NCI-H526 treated with DMSO at 0.1 percent for 48 hours (cell line): Measurements from ENCODE around the gene DNAJB9.
"Not testable (repeated sequence)": the region's sequence is repeated elsewhere in the genome, so short reads cannot be mapped to it uniquely, and the experiment has no call there.

ENCODE experiments used
- DNase-seq: peaks from one replicate; lab custom pipeline; 2025; lab: John Stamatoyannopoulos, UW

Gene DNAJB9

GRCh38 chr7:108569381-108570145 lies at the start of gene DNAJB9, which contains the start of gene THAP5:
Gene DNAJB9, plus strand, starts transcription at chr7:108569874. Its CDS starts 1,853 bp downstream, at chr7:108571727.
Gene THAP5, minus strand, starts transcription at chr7:108569706. Its CDS starts 137 bp downstream, at chr7:108569569.
- peak; percentile 99 for DNase-seq

DNA sequence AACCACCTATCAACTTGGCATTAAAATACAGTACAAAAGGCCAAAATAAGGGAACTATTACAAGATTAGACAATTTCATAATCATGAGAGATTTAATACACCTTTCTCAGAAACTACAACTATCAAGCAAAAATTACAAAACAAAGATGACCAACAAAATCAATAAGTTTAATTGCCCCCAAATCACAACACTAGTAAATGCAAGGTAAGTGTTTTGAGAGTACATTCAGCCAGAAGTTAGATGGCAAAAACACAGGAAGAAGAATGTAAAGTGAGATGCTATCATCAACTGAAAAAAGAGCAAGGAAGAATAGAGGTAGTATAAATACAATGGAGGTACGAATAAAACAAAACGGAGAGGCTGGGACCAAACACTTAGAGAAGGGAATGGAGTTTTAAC lies 46.9 kb upstream of the DNAJB9 start:
- no peak for DNase-seq

DNA sequence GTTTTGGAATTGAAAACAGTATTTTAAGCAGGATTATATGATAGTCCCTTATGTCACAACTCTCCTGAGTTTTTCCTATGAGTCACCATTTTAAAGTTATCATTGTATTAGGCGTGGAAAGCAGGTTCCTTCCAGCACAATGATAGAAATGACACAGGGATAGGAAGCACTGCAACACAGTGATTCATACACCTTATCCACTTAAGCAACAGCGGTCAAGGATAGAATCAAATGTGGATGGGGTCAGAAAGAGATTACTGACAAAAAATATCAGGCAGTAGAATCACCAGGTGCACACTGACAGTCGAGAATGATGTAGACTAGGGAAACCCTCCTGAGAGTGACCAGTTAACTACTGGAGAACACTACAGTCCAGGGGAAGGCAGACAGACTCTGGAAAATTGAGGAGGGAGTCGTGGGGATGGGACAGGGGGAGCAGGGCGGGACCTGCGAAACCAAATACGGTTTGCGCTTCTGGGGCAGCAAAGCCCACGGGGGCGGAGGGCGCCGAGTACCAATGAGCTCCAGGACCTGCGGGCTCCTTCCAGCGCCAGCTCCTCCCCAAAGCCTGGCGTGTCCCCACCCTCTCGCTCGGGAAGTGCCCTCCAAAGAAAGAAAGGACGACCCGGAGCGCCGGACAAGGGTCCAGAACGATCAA lies 44.2 kb upstream of the DNAJB9 start:
- DNase-seq: no peak

DNA sequence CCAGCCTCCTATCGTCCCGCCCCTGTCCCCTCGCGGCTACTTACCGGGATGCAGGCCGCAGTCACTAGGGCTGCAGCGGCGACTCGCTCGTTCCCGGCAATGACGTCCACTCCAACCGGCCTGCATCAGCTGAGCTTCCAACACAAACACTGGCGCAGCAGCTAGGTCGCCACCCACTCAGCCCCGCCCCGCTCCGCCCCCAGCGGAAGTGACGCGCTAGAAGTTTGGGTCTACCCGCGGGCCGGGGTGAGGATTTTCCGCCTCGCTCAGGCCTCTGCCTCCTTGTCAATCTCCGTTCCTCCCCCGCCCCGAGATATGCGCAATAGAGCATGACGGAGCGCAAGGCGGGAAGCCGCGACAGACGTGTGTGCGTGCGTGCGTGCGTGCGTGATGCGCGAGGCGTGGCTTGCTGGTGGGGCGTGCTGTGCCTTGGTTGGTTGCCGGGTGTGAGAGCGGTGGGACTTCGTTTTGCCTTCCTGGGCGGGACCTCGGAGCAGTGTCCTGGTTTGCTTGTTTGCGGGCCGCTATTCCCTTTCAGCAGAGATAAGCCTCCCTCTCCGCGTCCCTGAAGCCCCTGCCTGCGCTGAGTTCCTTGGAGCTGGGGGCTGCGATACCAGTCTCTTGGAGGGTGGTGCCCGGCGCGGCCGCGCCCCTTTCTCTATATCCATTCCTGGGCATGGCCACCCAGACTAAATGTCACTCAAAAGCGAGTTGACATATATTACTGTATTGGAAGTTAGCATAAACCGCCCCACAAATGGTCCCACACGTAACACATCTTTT lies 43.5 kb upstream of the DNAJB9 start, which contains the start of gene PNPLA8:
TSS of gene PNPLA8 (minus strand) at position 151 of the 783 bp plus-strand sequence. CDS start 10,644 bp downstream, outside the sequence.
- DNase-seq: peak; percentile 99

- no peak for DNase-seq
Observed at GRCh38 chr7:108526768-108527017, 43.0 kb upstream of the DNAJB9 start.

- no peak for DNase-seq
Observed at GRCh38 chr7:108528183-108528712, 41.4 kb upstream of the DNAJB9 start.

DNA sequence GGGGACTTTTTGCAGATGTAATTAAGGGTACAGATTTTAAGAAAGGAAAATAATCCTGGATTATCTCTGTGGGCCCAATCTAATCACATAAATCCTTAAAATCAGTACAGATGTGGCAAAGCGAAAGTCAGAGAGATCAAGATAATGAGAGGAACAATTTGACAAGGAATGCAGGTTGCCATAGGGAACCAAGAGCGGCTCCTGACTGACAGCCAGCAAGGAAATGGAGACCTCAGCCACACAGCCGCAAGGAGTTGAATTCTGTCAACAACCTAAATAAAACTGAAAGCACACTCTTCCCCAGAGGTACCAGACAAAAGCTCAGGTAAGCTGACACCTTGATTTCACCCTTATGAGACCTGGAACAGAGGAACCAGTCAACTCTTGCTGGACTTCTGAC lies 40.3 kb upstream of the DNAJB9 start:
- no peak for DNase-seq

GRCh38 chr7:108533712-108534111 lies 36.0 kb upstream of the DNAJB9 start:
- no peak for DNase-seq

DNA sequence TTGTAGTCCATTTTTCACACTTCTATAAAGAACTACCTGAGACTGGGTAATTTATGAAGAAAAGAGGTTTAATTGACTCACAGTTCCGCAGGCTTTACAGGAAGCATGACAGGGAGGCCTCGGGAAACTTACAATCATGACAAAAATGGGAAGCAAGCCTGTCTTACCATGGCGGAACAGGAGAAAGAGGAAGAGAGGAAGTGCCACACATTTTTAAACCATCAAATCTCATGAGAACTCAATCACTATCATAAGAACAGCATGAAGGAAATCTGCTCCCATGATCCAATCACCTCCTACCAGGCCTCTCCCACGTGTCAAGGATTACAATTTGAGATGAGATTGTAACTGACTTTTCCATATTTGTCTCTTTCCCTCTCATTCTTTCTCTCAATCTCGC lies 34.4 kb upstream of the DNAJB9 start:
- no peak for DNase-seq

DNA sequence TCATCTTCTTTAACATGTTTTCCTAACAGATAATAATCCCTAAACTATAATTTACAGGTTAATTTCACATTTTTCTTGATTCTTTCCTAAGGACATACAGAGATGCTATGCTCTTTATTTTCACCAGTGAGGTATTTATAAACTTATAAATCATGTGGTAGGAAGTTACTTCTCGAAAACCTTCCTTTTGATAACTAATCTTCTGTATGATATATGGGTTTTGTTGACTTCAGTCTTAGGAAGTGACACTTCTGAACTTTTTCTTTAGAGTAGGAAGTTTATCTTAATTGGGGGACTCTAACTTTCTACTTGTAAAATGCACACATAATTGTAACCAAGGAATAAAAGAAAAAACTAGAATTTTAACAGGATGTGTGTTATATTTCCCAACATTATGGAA lies 33.9 kb upstream of the DNAJB9 start:
- DNase-seq: no peak

GRCh38 chr7:108537229-108537628 lies 32.4 kb upstream of the DNAJB9 start:
- no peak for DNase-seq

DNA sequence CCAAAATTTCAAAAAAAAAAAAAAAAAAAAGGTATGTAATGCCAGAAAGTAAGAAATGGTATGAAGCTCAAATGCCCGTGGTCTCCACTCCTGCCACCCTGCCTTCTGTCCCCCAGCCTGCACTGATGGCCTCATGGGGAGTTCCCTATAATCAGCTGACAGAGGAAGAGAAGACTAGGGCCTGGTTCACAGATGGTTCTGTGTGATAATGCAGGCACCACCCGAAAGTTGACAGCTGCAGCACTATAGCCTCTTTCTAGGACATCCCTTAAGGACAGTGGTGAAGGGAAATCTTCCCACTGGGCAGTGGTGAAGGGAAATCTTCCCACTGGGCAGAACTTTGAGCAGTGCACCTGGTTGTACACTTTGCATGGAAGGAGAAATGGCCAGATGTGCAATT lies 31.4 kb upstream of the DNAJB9 start:
- not testable (repeated sequence) for DNase-seq

DNA sequence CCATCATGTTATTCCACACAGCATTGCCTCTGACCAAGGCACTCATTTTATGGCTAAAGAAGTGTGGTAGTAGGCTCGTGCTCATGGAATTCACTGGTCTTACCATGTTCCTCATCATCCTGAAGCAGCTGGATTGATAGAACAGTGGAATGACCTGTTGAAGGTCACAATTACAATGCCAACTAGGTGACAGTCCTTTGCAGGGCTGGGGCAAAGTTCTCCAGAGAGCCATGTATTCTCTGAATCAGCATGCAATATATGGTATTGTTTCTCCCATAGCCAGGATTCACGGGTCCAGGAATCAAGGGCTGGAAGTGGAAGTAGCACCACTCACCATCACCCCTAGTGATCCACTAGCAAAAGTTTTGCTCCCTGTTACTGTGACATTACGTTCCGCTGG lies 31.0 kb upstream of the DNAJB9 start:
- DNase-seq: not testable (repeated sequence)

DNA sequence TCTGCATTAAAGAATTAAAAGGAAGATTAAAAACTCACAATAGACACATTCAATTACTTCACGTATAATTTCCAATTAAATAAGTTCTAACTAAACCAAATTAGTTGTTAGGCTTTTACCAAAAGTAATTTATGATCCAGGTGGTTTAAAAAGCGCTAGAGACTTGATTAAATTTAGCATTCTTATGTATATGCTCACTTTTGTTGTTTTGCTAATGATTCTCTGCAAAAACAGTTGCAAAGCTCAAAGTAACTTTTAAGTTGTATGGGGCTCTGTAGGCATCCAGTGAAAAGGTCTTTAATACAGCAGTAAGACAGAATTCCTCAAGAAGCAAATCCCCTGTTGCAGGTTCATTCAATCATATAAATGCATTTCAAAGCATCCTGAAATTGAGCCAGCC lies 28.2 kb upstream of the DNAJB9 start:
- DNase-seq: no peak

DNA sequence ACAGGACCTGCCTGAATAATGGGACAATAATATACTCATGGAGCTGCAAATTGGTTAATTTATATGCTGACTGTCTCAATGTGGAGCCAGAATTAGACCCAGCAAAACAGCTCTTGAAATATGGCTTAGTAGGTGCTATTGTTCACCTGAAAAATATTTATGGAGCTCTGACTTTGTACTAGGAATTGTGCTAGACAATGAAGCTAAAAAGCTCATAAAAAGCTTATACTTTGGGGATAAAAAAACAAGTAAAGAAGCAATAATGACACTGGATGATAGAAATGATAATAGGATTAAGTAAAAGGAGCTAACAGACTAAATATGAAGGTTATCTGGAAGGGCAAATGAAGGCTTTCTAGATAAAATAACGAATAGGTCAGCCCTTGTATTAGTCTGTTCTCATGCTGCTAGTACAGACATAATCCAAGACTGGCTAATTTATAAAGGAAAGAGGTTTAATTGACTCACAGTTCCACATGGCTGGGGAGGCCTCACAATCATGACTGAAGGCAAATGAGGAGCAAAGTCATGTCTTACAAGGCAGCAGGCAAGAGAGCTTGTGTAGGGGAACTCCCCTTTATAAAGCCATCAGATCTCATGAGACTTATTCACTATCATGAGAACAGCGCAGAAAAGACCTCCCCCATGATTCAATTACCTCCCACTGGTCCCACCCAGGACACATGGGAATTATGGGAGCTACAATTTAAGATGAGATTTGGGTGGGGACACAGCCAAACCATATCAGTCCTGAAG lies 21.4 kb upstream of the DNAJB9 start:
- DNase-seq: not testable (repeated sequence)

- not testable (repeated sequence) for DNase-seq
Observed at GRCh38 chr7:108556665-108557064, 13.0 kb upstream of the DNAJB9 start.

DNA sequence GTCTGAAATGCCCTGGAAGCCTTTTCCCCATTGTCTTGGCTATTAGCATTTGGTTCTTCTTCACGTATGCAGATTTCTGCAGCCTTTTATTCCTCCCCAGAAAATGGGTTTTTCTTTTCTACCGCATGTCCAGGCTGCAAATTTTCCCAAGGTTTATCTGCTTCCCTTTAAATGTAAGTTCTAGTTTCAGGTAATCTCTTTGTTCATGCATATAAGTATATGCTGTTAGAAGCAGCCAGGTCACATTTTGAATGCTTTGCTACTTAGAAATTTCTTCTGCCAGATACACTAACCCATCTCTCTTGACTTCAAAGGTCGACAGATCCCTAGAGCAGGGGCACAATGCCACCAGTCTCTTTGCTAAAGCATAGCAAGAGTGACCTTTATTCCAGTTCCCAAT lies 12.5 kb upstream of the DNAJB9 start:
- no peak for DNase-seq

GRCh38 chr7:108557617-108558016 lies 12.1 kb upstream of the DNAJB9 start:
- no peak for DNase-seq

DNA sequence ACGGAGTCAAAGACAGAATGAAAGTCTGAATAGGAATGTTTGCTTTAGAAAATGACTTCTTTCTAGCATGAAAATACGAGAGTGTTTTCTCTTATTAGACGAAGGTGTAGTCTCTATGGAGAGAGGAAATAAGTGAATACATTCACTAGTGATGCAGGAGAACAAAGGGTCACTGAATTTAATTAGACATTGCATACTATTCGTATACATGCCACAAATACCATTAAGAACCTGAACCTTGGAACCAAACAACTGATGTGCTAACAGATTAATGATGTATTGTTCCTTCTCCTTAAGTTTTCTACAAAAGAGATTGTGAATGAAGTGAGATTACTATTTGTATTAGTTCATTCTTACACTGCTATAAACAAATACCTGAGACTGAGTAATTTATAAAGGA lies 10.4 kb upstream of the DNAJB9 start:
- no peak for DNase-seq

- DNase-seq: no peak
Observed at GRCh38 chr7:108561047-108561619, 8.5 kb upstream of the DNAJB9 start.

GRCh38 chr7:108565987-108566386 lies 3.7 kb upstream of the DNAJB9 start:
- no peak for DNase-seq
